IMR-90 (cell line): ENCODE data around the gene ANLN. TPM values are rescaled to one million over a fixed set of nuclear protein-coding genes. Genes with fewer than 3 reads are reported as not detected.

Experiments used
- ATAC-seq: fragments of 200-7000 bp; cut with Tn5 transposase; 2 replicates; pipeline ENCODE4 v1.9.1; 2020; ENCODE audit warnings: low read depth, mild to moderate bottlenecking, moderate library complexity
- BruUV-seq: library from RNA; stranded (reverse); fragments of 400-500 nt; replicated peaks from 2 replicates; lab custom pipeline; 2021; lab: Mats Ljungman, UMichigan
- CTCF ChIA-PET: fragments of 300-600 bp; formaldehyde crosslinking; extraction: SDS; loops from one replicate; lab custom pipeline; 2021; ENCODE audit warnings: antibody characterized with exemption; lab: Yijun Ruan, JAX
- POLR2A ChIA-PET: fragments of 300-600 bp; sonication (Branson Sonifier 250); formaldehyde crosslinking; loops from one replicate; lab custom pipeline; 2022; ENCODE audit warnings: antibody characterized with exemption; ENCODE audit not compliant: unreplicated experiment; lab: Charles Lee
- DNase-seq: peaks from one replicate; pipeline ENCODE4 v3.0.0; 2013
- H2AFZ ChIP-seq: replicated peaks from 2 replicates; pipeline ENCODE3; 2013; ENCODE audit warnings: low read length, mild to moderate bottlenecking; ENCODE audit not compliant: poor library complexity
- H2AK5ac ChIP-seq: 2 replicates; pipeline ENCODE4 v1.6.1; 2013; ENCODE audit warnings: low read depth, low read length, inconsistent platforms
- H2AK9ac ChIP-seq: replicated peaks from 2 replicates; pipeline ENCODE3; 2013; ENCODE audit warnings: mild to moderate bottlenecking, low read depth, low read length, moderate library complexity; ENCODE audit not compliant: poor library complexity
- H2BK120ac ChIP-seq: 2 replicates; pipeline ENCODE4 v1.6.1; 2013; ENCODE audit warnings: low read depth, low read length, inconsistent platforms
- H2BK15ac ChIP-seq: 3 replicates; pipeline ENCODE4 v1.6.1; 2013; ENCODE audit warnings: low read depth, low read length, inconsistent platforms
- H2BK20ac ChIP-seq: 2 replicates; pipeline ENCODE4 v1.6.1; 2013; ENCODE audit warnings: low read depth, mild to moderate bottlenecking, inconsistent platforms, low read length, moderate library complexity
- H2BK5ac ChIP-seq: 2 replicates; pipeline ENCODE4 v1.6.1; 2013; ENCODE audit warnings: mild to moderate bottlenecking, low read depth, low read length, inconsistent platforms; ENCODE audit not compliant: poor library complexity, severe bottlenecking
- H3K14ac ChIP-seq: replicated peaks from 2 replicates; pipeline ENCODE4 v1.6.1; 2013; ENCODE audit warnings: low read depth, low read length, inconsistent platforms
- H3K18ac ChIP-seq: 2 replicates; pipeline ENCODE4 v1.6.1; 2013; ENCODE audit warnings: low read depth, low read length, control low read depth
- H3K23ac ChIP-seq: 2 replicates; pipeline ENCODE4 v1.6.1; 2013; ENCODE audit warnings: low read depth, low read length, inconsistent platforms
- H3K27ac ChIP-seq: 2 replicates; pipeline ENCODE4 v1.5.1; 2013; ENCODE audit warnings: mild to moderate bottlenecking, control low read depth, low read length; ENCODE audit not compliant: insufficient read depth
- H3K27me3 ChIP-seq: 2 replicates; pipeline ENCODE4 v1.6.1; 2013; ENCODE audit warnings: low read length; ENCODE audit not compliant: control insufficient read depth, insufficient read depth
- H3K36me3 ChIP-seq: 2 replicates; pipeline ENCODE4 v1.6.1; 2013; ENCODE audit warnings: low read length, mixed read lengths; ENCODE audit not compliant: control insufficient read depth, insufficient read depth
- H3K4ac ChIP-seq: 2 replicates; pipeline ENCODE4 v1.6.1; 2013; ENCODE audit warnings: low read depth, low read length, inconsistent platforms
- H3K4me1 ChIP-seq: 2 replicates; pipeline ENCODE4 v1.6.1; 2013; ENCODE audit warnings: low read length, mixed read lengths; ENCODE audit not compliant: control insufficient read depth, insufficient read depth
- H3K4me2 ChIP-seq: 2 replicates; pipeline ENCODE4 v1.6.1; 2013; ENCODE audit warnings: low read depth, mild to moderate bottlenecking, control low read depth, low read length, moderate library complexity
- H3K4me3 ChIP-seq: 2 replicates; pipeline ENCODE4 v1.5.1; 2013; ENCODE audit warnings: low read depth, mild to moderate bottlenecking, control low read depth, low read length, moderate library complexity; ENCODE audit not compliant: insufficient read depth
- H3K56ac ChIP-seq: 2 replicates; pipeline ENCODE4 v1.6.1; 2013; ENCODE audit warnings: low read length, inconsistent platforms; ENCODE audit not compliant: insufficient read depth; ENCODE audit errors: extremely low read depth
- H3K79me1 ChIP-seq, 2 experiments: 2 replicates each; pipeline ENCODE4 v1.6.1; 2013; ENCODE audit warnings: low read length in 2 of 2, inconsistent platforms in 1 of 2, low read depth in 1 of 2
- H3K9ac ChIP-seq: 2 replicates; pipeline ENCODE4 v1.6.1; 2013; ENCODE audit warnings: low read depth, low read length, control low read depth
- H3K9me1 ChIP-seq: 2 replicates; pipeline ENCODE4 v1.6.1; 2013; ENCODE audit warnings: low read length, inconsistent platforms; ENCODE audit not compliant: insufficient read depth
- H3K9me3 ChIP-seq: 2 replicates; pipeline ENCODE4 v1.6.1; 2013; ENCODE audit warnings: low read length; ENCODE audit not compliant: control insufficient read depth, insufficient read depth
- H4K20me1 ChIP-seq: 2 replicates; pipeline ENCODE4 v1.6.1; 2013; ENCODE audit warnings: low read length, inconsistent platforms; ENCODE audit not compliant: insufficient read depth
- H4K5ac ChIP-seq: 2 replicates; pipeline ENCODE4 v1.6.1; 2013; ENCODE audit warnings: mild to moderate bottlenecking, low read depth, low read length, control low read depth
- H4K8ac ChIP-seq, 2 experiments: 2 replicates each; pipeline ENCODE4 v1.6.1; 2013; ENCODE audit warnings: low read depth in 2 of 2, low read length in 2 of 2, control low read depth in 1 of 2, inconsistent platforms in 1 of 2
- H4K91ac ChIP-seq: 2 replicates; pipeline ENCODE4 v1.6.1; 2013; ENCODE audit warnings: low read depth, low read length, inconsistent platforms; ENCODE audit not compliant: insufficient read depth
- CEBPB ChIP-seq: IDR thresholded peaks from 2 replicates; pipeline ENCODE4 v1.6.1; 2012; ENCODE audit warnings: low read depth, low read length, improper control_type of control experiment
- FOS ChIP-seq: fragments of 150-350 bp; IDR thresholded peaks from 2 replicates; pipeline ENCODE4 v1.6.1; 2016; ENCODE audit warnings: low read depth, low read length
- MAFK ChIP-seq: IDR thresholded peaks from 2 replicates; pipeline ENCODE4 v1.6.1; 2012; ENCODE audit warnings: low read depth, low read length, improper control_type of control experiment
- MAZ ChIP-seq: IDR thresholded peaks from 2 replicates; pipeline ENCODE4 v1.6.1; 2012; ENCODE audit warnings: low read depth, mild to moderate bottlenecking, low read length, improper control_type of control experiment, moderate library complexity, borderline replicate concordance
- MXI1 ChIP-seq: IDR thresholded peaks from 2 replicates; pipeline ENCODE4 v1.6.1; 2012; ENCODE audit warnings: low read depth, mild to moderate bottlenecking, low read length, moderate library complexity, borderline replicate concordance
- NFE2L2 ChIP-seq: fragments of 150-350 bp; IDR thresholded peaks from 2 replicates; pipeline ENCODE4 v1.6.1; 2016; ENCODE audit warnings: low read depth, mild to moderate bottlenecking, low read length
- POLR2A ChIP-seq: IDR thresholded peaks from 2 replicates; pipeline ENCODE4 v1.6.1; 2012; ENCODE audit warnings: mild to moderate bottlenecking, low read depth, low read length
- RAD21 ChIP-seq: IDR thresholded peaks from 2 replicates; pipeline ENCODE4 v1.6.1; 2012; ENCODE audit warnings: low read length, improper control_type of control experiment
- RCOR1 ChIP-seq: IDR thresholded peaks from 2 replicates; pipeline ENCODE4 v1.6.1; 2012; ENCODE audit warnings: mild to moderate bottlenecking, low read length, improper control_type of control experiment; ENCODE audit not compliant: insufficient replicate concordance
- RFX5 ChIP-seq: IDR thresholded peaks from 2 replicates; pipeline ENCODE4 v1.8.0; 2012; ENCODE audit warnings: low read depth, mild to moderate bottlenecking, low read length, moderate library complexity
- SMC3 ChIP-seq: fragments of 150-350 bp; IDR thresholded peaks from 2 replicates; pipeline ENCODE4 v1.6.1; 2016; ENCODE audit warnings: low read depth, mild to moderate bottlenecking, antibody characterized with exemption, low read length, moderate library complexity
- WGBS, 2 experiments: methylation state at CpG; one replicate each; pipeline versions ENCODE4 v1.1.5 to v1.1.7; 2013; ENCODE audit warnings: missing lambda C conversion rate in 2 of 2; ENCODE audit not compliant: insufficient read length in 1 of 2; ENCODE audit errors: extremely low coverage in 2 of 2; 5-methylcytosine and 5-hydroxymethylcytosine counted together
- dilution Hi-C: fragments of 300-500 bp; cut with HindIII; formaldehyde crosslinking; loops from one replicate; pipeline ENCODE4 v1.14.3; 2018; ENCODE audit warnings: low sequenced_read_pairs; ENCODE audit not compliant: unreplicated experiment
- in situ Hi-C: fragments of 300-500 bp; cut with MboI; formaldehyde crosslinking; loops from 3 replicates; pipeline ENCODE4 v1.14.3; 2019; ENCODE audit warnings: low sequenced_read_pairs, inconsistent platforms, mixed read lengths
- intact Hi-C: fragments of 100-400 bp; cut with micrococcal nuclease; formaldehyde crosslinking; loops from 2 replicates; pipeline ENCODE4 v1.10.0; 2022
- polyA plus RNA-seq, 3 experiments: library from polyadenylated mRNA; depleted of rRNA; stranded (reverse); fragments of >200 nt; gene quantifications; 2 replicates each; pipeline ENCODE4 v1.2.3, GENCODE V29; 2012; ENCODE audit warnings: low replicate concordance in 1 of 3
- total RNA-seq: library from RNA; depleted of rRNA; stranded (reverse); fragments of >200 nt; gene quantifications from 2 replicates; pipeline ENCODE4 v1.2.3, GENCODE V29; 2012
- TF ChIP-seq, protein P1 (sequence below): conservative IDR thresholded peaks from 2 replicates; pipeline ENCODE4 v1.5.1; 2012; ENCODE audit warnings: mild to moderate bottlenecking, low read depth, low read length, improper control_type of control experiment
- TF ChIP-seq, protein P2 (sequence below): fragments of 150-350 bp; IDR thresholded peaks from 2 replicates; pipeline ENCODE4 v1.6.1; 2017; ENCODE audit warnings: mild to moderate bottlenecking, antibody characterized with exemption, low read length, low read depth
- TF ChIP-seq, protein P3 (sequence below): fragments of 150-350 bp; IDR thresholded peaks from 2 replicates; pipeline ENCODE4 v1.6.1; 2016; ENCODE audit warnings: low read depth, mild to moderate bottlenecking, low read length, moderate library complexity, borderline replicate concordance

ANLN gene
- total and polyA plus RNA-seq, 2 of the 4 experiments (the other 2 are of a cell fraction), result 60.5 to 276 TPM

DNA sequence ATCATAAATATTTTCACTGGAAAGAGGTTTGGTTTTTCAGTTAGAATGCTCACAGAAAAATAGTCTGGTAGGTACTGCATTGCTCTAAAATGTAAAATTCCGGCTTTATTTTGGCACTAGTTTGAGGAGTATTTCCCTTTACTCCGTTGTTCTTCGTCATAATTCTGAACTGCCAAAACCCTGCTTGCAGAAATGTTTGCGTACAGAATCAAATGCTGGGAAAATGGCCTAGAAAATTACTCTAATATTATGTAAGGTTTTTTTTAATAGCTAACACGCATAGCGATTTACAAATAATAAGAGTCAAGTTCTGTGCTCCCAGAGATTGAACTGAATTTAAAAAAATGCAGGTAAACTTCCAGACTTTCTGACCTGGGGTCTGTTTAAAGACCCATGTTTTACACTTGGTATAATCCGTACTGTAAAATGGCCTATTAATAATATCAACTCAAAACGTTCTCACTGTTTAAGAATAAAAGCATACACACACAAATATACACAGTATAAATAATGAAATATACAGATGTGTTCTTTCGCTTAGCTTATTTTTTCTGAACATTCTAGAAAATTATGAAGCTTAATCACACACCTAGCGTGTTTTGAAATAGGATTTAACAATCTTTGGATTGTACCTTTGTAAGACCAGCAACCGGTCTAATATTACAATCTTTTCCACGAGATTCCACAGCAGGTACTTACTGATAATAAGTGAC lies 23.5 kb upstream of the ANLN start:
- Histone ChIP-seq H4K5ac (no peak overlapping the region), H3K4me2 (peak overlapping the region; percentile 69), H3K9me1 (no peaks in the 10 kb centered on the region), H3K4ac (no peak overlapping the region), H3K23ac (no peak overlapping the region), H2BK20ac (no peak overlapping the region), H3K27me3 (peaks cover 29% of the 10 kb centered on the region), H4K8ac (no peak overlapping the region), H3K14ac (no peak overlapping the region), H4K20me1 (no peaks in the 10 kb centered on the region), H2BK5ac (no peak overlapping the region), H2AFZ (no peak overlapping the region), H2AK5ac (no peak overlapping the region), H3K4me1 (no peaks in the 10 kb centered on the region), H4K91ac (no peak overlapping the region), H3K56ac (no peak overlapping the region), H3K9me3 (no peaks in the 10 kb centered on the region), H3K18ac (no peak overlapping the region), H3K79me1 (no peaks in the 10 kb centered on the region), H3K4me3 (peak overlapping the region; percentile 86), H3K9ac (no peak overlapping the region), H2BK15ac (no peak overlapping the region), H3K36me3 (no peaks in the 10 kb centered on the region), H3K27ac (no peak overlapping the region), H2AK9ac (no peak overlapping the region), H2BK120ac (no peak overlapping the region)
- intact Hi-C loops, result no loop called here
- ChIA-PET CTCF (interaction anchor here (0.6 to 1.1 kb wide), 3 partner anchors 13 to 228 kb away, joined by 3 read pairs; no protein-coding TSS in a partner anchor), POLR2A (interaction anchor here (0.9 kb wide), 1 partner anchor 27 kb away, joined by 5 read pairs; no protein-coding TSS in a partner anchor)
- no peak for DNase-seq
- in situ Hi-C loops, result no loop called here
- TF ChIP-seq, protein P1, sequence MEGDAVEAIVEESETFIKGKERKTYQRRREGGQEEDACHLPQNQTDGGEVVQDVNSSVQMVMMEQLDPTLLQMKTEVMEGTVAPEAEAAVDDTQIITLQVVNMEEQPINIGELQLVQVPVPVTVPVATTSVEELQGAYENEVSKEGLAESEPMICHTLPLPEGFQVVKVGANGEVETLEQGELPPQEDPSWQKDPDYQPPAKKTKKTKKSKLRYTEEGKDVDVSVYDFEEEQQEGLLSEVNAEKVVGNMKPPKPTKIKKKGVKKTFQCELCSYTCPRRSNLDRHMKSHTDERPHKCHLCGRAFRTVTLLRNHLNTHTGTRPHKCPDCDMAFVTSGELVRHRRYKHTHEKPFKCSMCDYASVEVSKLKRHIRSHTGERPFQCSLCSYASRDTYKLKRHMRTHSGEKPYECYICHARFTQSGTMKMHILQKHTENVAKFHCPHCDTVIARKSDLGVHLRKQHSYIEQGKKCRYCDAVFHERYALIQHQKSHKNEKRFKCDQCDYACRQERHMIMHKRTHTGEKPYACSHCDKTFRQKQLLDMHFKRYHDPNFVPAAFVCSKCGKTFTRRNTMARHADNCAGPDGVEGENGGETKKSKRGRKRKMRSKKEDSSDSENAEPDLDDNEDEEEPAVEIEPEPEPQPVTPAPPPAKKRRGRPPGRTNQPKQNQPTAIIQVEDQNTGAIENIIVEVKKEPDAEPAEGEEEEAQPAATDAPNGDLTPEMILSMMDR, result no peak
- TF ChIP-seq MXI1, result no peak
- no peak for TF ChIP-seq SMC3
- TF ChIP-seq POLR2A, result no peak
- TF ChIP-seq FOS, result no peak
- TF ChIP-seq, protein P2, sequence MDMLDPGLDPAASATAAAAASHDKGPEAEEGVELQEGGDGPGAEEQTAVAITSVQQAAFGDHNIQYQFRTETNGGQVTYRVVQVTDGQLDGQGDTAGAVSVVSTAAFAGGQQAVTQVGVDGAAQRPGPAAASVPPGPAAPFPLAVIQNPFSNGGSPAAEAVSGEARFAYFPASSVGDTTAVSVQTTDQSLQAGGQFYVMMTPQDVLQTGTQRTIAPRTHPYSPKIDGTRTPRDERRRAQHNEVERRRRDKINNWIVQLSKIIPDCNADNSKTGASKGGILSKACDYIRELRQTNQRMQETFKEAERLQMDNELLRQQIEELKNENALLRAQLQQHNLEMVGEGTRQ, result no peak
- TF ChIP-seq MAFK, result no peak
- TF ChIP-seq, protein P3, sequence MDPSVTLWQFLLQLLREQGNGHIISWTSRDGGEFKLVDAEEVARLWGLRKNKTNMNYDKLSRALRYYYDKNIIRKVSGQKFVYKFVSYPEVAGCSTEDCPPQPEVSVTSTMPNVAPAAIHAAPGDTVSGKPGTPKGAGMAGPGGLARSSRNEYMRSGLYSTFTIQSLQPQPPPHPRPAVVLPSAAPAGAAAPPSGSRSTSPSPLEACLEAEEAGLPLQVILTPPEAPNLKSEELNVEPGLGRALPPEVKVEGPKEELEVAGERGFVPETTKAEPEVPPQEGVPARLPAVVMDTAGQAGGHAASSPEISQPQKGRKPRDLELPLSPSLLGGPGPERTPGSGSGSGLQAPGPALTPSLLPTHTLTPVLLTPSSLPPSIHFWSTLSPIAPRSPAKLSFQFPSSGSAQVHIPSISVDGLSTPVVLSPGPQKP, result no peak
- TF ChIP-seq RCOR1, result no peak
- no peak for TF ChIP-seq MAZ
- no peak for TF ChIP-seq CEBPB
- no peak for TF ChIP-seq RAD21
- TF ChIP-seq RFX5, result no peak
- no peak for TF ChIP-seq NFE2L2
- no CpG with 5 or more reads among the region's 12 CpGs for WGBS, 2 experiments
- no TSS peak for BruUV-seq
- no peak for ATAC-seq
- dilution Hi-C loops, result no loop called here
